Vagina (tissue), 2 donors: ENCODE data around the gene HSD17B8.

ENCODE experiments used
- POLR2A ChIP-seq, 2 donors: fragments of 450-650 bp; IDR thresholded peaks; one replicate each; pipeline ENCODE4 v1.6.1; 2017; ENCODE audit warnings: antibody characterized with exemption in 2 of 2, mild to moderate bottlenecking in 2 of 2, moderate library complexity in 2 of 2
- POLR2AphosphoS5 ChIP-seq, 2 donors: sonication (generic); formaldehyde crosslinking; IDR thresholded peaks; one replicate each; pipeline ENCODE4 v1.9.0; 2017; ENCODE audit warnings: antibody characterized with exemption in 2 of 2, mild to moderate bottlenecking in 2 of 2, low read depth in 1 of 2; ENCODE audit not compliant: insufficient read depth in 1 of 2
- TF ChIP-seq, protein P1 (sequence below), 3 experiments: fragments of 450-650 bp in 2 of 3; fragments of 200-600 bp in 1 of 3; sonication (generic) in 1 of 3; IDR thresholded peaks; one replicate each; pipeline ENCODE4 v1.5.1; 2017 to 2019; ENCODE audit warnings: antibody characterized with exemption in 3 of 3, mild to moderate bottlenecking in 2 of 3, moderate library complexity in 2 of 3

DNA sequence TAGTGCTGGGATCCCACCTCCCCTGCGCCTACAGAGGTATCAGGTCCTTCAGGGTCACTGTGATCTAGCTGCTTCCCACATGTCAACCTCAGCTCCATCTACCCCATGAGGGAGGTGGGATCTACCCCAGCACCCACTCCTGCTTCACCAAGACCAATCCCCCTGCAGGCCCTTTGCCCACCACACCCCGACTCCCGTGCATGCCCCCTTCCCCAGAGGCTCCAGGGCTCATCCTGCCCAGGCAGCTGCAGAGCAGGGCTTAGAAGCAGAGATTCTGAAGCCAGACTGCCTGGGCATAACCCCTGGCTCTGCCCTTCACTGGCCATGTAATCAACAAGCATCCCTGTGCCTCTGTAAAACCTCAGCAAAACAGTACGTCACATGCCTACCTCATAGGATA is 29.7 kb upstream of the HSD17B8 start:
- TF ChIP-seq, protein P1, sequence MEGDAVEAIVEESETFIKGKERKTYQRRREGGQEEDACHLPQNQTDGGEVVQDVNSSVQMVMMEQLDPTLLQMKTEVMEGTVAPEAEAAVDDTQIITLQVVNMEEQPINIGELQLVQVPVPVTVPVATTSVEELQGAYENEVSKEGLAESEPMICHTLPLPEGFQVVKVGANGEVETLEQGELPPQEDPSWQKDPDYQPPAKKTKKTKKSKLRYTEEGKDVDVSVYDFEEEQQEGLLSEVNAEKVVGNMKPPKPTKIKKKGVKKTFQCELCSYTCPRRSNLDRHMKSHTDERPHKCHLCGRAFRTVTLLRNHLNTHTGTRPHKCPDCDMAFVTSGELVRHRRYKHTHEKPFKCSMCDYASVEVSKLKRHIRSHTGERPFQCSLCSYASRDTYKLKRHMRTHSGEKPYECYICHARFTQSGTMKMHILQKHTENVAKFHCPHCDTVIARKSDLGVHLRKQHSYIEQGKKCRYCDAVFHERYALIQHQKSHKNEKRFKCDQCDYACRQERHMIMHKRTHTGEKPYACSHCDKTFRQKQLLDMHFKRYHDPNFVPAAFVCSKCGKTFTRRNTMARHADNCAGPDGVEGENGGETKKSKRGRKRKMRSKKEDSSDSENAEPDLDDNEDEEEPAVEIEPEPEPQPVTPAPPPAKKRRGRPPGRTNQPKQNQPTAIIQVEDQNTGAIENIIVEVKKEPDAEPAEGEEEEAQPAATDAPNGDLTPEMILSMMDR (IDR thresholded peaks at IDR 0.05) = no peak
- TF ChIP-seq POLR2A (IDR thresholded peaks at IDR 0.05) (no peak), POLR2AphosphoS5 (IDR thresholded peaks at IDR 0.05; ENCODE audit: insufficient read depth in 1 of 2, low read depth in 1 of 2) (no peak)
